ENCODE results near the gene WDR20.

GRCh38 chr14:102235275-102235897, 95.7 kb downstream of the WDR20 start:
- TF ChIP-seq, protein P1, sequence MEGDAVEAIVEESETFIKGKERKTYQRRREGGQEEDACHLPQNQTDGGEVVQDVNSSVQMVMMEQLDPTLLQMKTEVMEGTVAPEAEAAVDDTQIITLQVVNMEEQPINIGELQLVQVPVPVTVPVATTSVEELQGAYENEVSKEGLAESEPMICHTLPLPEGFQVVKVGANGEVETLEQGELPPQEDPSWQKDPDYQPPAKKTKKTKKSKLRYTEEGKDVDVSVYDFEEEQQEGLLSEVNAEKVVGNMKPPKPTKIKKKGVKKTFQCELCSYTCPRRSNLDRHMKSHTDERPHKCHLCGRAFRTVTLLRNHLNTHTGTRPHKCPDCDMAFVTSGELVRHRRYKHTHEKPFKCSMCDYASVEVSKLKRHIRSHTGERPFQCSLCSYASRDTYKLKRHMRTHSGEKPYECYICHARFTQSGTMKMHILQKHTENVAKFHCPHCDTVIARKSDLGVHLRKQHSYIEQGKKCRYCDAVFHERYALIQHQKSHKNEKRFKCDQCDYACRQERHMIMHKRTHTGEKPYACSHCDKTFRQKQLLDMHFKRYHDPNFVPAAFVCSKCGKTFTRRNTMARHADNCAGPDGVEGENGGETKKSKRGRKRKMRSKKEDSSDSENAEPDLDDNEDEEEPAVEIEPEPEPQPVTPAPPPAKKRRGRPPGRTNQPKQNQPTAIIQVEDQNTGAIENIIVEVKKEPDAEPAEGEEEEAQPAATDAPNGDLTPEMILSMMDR (IDR thresholded peaks at IDR 0.05) = peak; percentile 58 to 80 (median 70)
- no peak for TF ChIP-seq POLR2A (IDR thresholded peaks at IDR 0.05)
